Keratinocyte (primary cell): ENCODE measurements around the gene KREMEN1.

Source experiments
- CTCF ChIP-seq, 3 experiments: IDR thresholded peaks in 1 of 3; conservative IDR thresholded peaks in 1 of 3; optimal IDR thresholded peaks in 1 of 3; 2 replicates in 2 of 3; 3 replicates in 1 of 3; pipeline versions ENCODE3 to v1.5.1; 2011; ENCODE audit warnings: low read length in 3 of 3, mild to moderate bottlenecking in 3 of 3, moderate library complexity in 2 of 3, control low read depth in 1 of 3, inconsistent platforms in 1 of 3; ENCODE audit not compliant: insufficient read depth in 2 of 3; ENCODE audit errors: extremely low read depth in 1 of 3
- EZH2 ChIP-seq: IDR thresholded peaks from one replicate; pipeline ENCODE4 v1.6.1; 2012; ENCODE audit warnings: inconsistent platforms, mild to moderate bottlenecking, low read length, moderate library complexity

- TF ChIP-seq CTCF (optimal IDR thresholded peaks at IDR 0.05 in 1 of 3, IDR thresholded peaks at IDR 0.05 in 1 of 3, conservative IDR thresholded peaks at IDR 0.05 in 1 of 3; ENCODE audit: extremely low read depth in 1 of 3, insufficient read depth in 2 of 3, low read length in 3 of 3) = no peak
- TF ChIP-seq EZH2 = no peak
Measured at GRCh38 chr22:29148036-29148435, 75.2 kb downstream of the KREMEN1 start.
